Mucosa of descending colon (tissue), 3 donors: Measurements from ENCODE around the gene PLXNA2. TPM values are rescaled to one million over a fixed set of nuclear protein-coding genes. Genes with fewer than 3 reads are reported as not detected.

Experiments used
- ATAC-seq: fragments of 200-7000 bp; cut with Tn5 transposase; one replicate; pipeline ENCODE4 v1.9.1; 2020; ENCODE audit warnings: mild to moderate bottlenecking, moderate library complexity
- DNase-seq, 3 donors: peaks; one replicate each; pipeline ENCODE4 v3.0.0-alpha.2; 2020
- H3K36me3 ChIP-seq: fragments of 200-600 bp; one replicate; pipeline ENCODE4 v1.8.0; 2021; ENCODE audit warnings: low read depth, mild to moderate bottlenecking
- H3K4me1 ChIP-seq: fragments of 200-600 bp; one replicate; pipeline ENCODE4 v1.8.0; 2021; ENCODE audit warnings: low read depth, mild to moderate bottlenecking
- H3K4me3 ChIP-seq: fragments of 200-600 bp; one replicate; pipeline ENCODE4 v1.8.0; 2021; ENCODE audit warnings: mild to moderate bottlenecking
- H3K9me3 ChIP-seq: fragments of 200-600 bp; one replicate; pipeline ENCODE4 v1.8.0; 2021; ENCODE audit warnings: mild to moderate bottlenecking
- CTCF ChIP-seq: fragments of 200-600 bp; IDR thresholded peaks from one replicate; pipeline ENCODE4 v1.8.0; 2022; ENCODE audit warnings: antibody characterized with exemption, mild to moderate bottlenecking
- intact Hi-C, 2 donors: fragments of 100-400 bp; cut with DNase I in 1 of 2; cut with micrococcal nuclease in 1 of 2; formaldehyde crosslinking; loops; one replicate each; pipeline versions ENCODE4 v1.11.0 to v1.11.1; 2022; cut with DNase I, micrococcal nuclease
- total RNA-seq, 3 donors: library from RNA; stranded (reverse); fragmentation: NEBNext Ultra II Directional in 2 of 3; extraction: Animal tissue kit (Norgen Biotek cat#: 25700) in 2 of 3; gene quantifications; one replicate each; pipeline versions ENCODE4 v1.2.1 to v1.2.4, GENCODE V29; 2021 to 2023
- donor health status: DM: no; HTN: no; CAD: no; lungs with moderate emphysema.
- donor health status: DM: no; HTN: no; CAD: no.
- donor health status: DM: no; HTN: yes; CAD: no.

Gene PLXNA2
- total RNA-seq, 3 donors from 2014 or later: 65.5 to 127 (median 70.6) TPM

DNA sequence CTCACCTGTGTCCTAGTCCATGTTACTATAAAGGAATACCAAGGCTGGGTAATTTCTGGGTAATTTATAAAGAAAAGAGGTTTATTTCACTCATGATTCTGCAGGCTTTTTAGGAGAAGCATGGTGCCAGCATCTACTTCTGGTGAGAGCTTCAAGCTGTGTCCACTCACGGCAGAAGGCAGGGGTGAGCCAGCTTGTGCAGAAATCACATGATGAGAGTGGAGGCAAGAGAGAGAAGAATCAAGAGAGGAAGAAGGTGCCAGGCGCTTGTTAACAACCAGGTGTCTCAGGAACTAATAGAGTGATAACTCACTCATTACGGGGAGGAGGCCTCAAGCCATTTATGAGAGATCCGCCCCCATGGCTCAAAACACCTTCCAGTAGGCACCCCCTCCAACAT lies 265.7 kb downstream of the PLXNA2 start:
- Histone ChIP-seq H3K4me3 (no peak overlapping the region), H3K9me3 (no peaks in the 10 kb centered on the region), H3K36me3 (no peaks in the 10 kb centered on the region), H3K4me1 (peaks cover 7% of the 10 kb centered on the region)
- intact Hi-C loops: no loop called here
- DNase-seq: no peak
- TF ChIP-seq CTCF: no peak
- no peak for ATAC-seq

GRCh38 chr1:207977876-207978275 lies 266.3 kb downstream of the PLXNA2 start:
- TF ChIP-seq CTCF: no peak
- Histone ChIP-seq H3K4me3 (no peak overlapping the region), H3K4me1 (peaks cover 4% of the 10 kb centered on the region), H3K9me3 (no peaks in the 10 kb centered on the region), H3K36me3 (no peaks in the 10 kb centered on the region)
- intact Hi-C loops: no loop called here
- ATAC-seq (no peak), DNase-seq (no peak)

DNA sequence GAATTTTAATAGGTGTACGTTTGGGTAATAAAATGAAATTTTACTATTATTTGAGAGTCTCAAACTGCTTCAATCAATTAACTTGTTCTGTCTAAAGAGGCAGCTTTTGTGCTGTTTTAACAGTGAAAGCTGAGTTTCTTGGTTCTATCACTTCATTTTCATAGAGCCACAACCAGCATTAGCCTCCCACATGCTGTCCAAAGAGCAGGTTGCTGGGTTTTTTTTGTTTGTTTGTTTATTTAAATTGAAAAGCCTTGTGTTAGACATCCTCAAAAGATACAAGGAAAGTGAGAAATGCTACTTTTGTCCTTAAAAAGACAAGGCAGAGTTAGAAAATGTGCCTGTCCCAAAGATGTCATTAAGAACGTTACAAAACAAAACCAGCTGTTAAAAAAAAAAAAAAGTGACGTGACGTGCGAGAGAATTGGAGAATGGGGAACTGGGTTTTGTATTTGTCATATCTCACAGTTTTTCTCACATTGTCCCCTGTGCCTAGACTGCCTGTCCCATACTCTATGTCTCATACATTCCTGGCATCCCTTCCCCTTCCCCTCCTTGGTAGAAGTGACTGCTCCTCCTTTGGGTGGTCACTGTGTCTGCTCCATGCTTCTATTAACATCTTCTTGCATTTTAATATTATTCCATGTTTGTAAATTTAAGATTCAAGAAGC lies 270.2 kb downstream of the PLXNA2 start:
- Histone ChIP-seq H3K36me3 (no peaks in the 10 kb centered on the region), H3K4me3 (no peak overlapping the region), H3K9me3 (no peaks in the 10 kb centered on the region), H3K4me1 (no peaks in the 10 kb centered on the region)
- no peak for TF ChIP-seq CTCF
- intact Hi-C loops: no loop called here
- DNase-seq (no peak), ATAC-seq (no peak)

- Histone ChIP-seq H3K9me3 (no peaks in the 10 kb centered on the region), H3K36me3 (no peaks in the 10 kb centered on the region), H3K4me3 (no peak overlapping the region), H3K4me1 (no peaks in the 10 kb centered on the region)
- no peak for DNase-seq
- ATAC-seq: no peak
- intact Hi-C loops: no loop called here
- TF ChIP-seq CTCF: no peak
Observed at GRCh38 chr1:207972337-207972736, 271.8 kb downstream of the PLXNA2 start.
